ENCODE data around the gene TSC2.
"Not testable (repeated sequence)": the region's sequence is repeated elsewhere in the genome, so short reads cannot be mapped to it uniquely, and the experiment has no call there.

Gene TSC2

GRCh38 chr16:2115591-2115973 lies 67.8 kb downstream of the TSC2 start:
- Histone ChIP-seq H3K27ac (ENCODE audit: low read length) (no peak overlapping the region), H4K20me1 (ENCODE audit: insufficient read depth, low read length) (no peaks in the 10 kb centered on the region), H3K36me3 (replicated peaks; ENCODE audit: low read depth, low read length) (no peaks in the 10 kb centered on the region), H3K9me3 (ENCODE audit: insufficient read depth, low read length) (no peaks in the 10 kb centered on the region), H3K79me2 (ENCODE audit: low read length) (no peaks in the 10 kb centered on the region), H3K4me1 (ENCODE audit: low read length) (no peaks in the 10 kb centered on the region), H3K27me3 (ENCODE audit: low read depth, low read length) (no peaks in the 10 kb centered on the region), H3K4me3 (ENCODE audit: low read length) (no peak overlapping the region), H3K9ac (ENCODE audit: low read length) (no peak overlapping the region), H3K4me2 (ENCODE audit: low read length) (no peak overlapping the region), H2AFZ (ENCODE audit: low read depth, low read length) (no peak overlapping the region)
- TF ChIP-seq EZH2phosphoT487 (IDR thresholded peaks at IDR 0.05; ENCODE audit: low read depth) (no peak), CTCF (IDR thresholded peaks at IDR 0.05; ENCODE audit: low read depth, low read length) (no peak)

- not testable (repeated sequence) for H3K27me3 ChIP-seq (ENCODE audit: low read depth, low read length); H3K9ac ChIP-seq (ENCODE audit: low read length); H3K79me2 ChIP-seq (ENCODE audit: low read length); H3K4me1 ChIP-seq (ENCODE audit: low read length); H2AFZ ChIP-seq (ENCODE audit: low read depth, low read length); H3K9me3 ChIP-seq (ENCODE audit: insufficient read depth, low read length); H3K4me3 ChIP-seq (ENCODE audit: low read length); H4K20me1 ChIP-seq (ENCODE audit: insufficient read depth, low read length); H3K27ac ChIP-seq (ENCODE audit: low read length); H3K4me2 ChIP-seq (ENCODE audit: low read length); H3K36me3 ChIP-seq (replicated peaks; ENCODE audit: low read depth, low read length)
Measured at GRCh38 chr16:2116428-2116827, 68.6 kb downstream of the TSC2 start.

- not testable (repeated sequence) for H3K4me2 ChIP-seq (ENCODE audit: low read length); H3K36me3 ChIP-seq (replicated peaks; ENCODE audit: low read depth, low read length); H3K4me1 ChIP-seq (ENCODE audit: low read length); H4K20me1 ChIP-seq (ENCODE audit: insufficient read depth, low read length); H3K4me3 ChIP-seq (ENCODE audit: low read length); H2AFZ ChIP-seq (ENCODE audit: low read depth, low read length); H3K27ac ChIP-seq (ENCODE audit: low read length); H3K79me2 ChIP-seq (ENCODE audit: low read length); H3K9ac ChIP-seq (ENCODE audit: low read length); H3K27me3 ChIP-seq (ENCODE audit: low read depth, low read length); H3K9me3 ChIP-seq (ENCODE audit: insufficient read depth, low read length)
Measured at GRCh38 chr16:2117341-2117740, 69.6 kb downstream of the TSC2 start.

- H3K9me3 ChIP-seq (ENCODE audit: insufficient read depth, low read length); H3K4me1 ChIP-seq (ENCODE audit: low read length); H3K79me2 ChIP-seq (ENCODE audit: low read length); H3K36me3 ChIP-seq (replicated peaks; ENCODE audit: low read depth, low read length); H3K4me3 ChIP-seq (ENCODE audit: low read length); H3K27ac ChIP-seq (ENCODE audit: low read length); H3K9ac ChIP-seq (ENCODE audit: low read length); H4K20me1 ChIP-seq (ENCODE audit: insufficient read depth, low read length); H3K27me3 ChIP-seq (ENCODE audit: low read depth, low read length); H2AFZ ChIP-seq (ENCODE audit: low read depth, low read length); H3K4me2 ChIP-seq (ENCODE audit: low read length): not testable (repeated sequence)
Measured at GRCh38 chr16:2117960-2118722, 70.4 kb downstream of the TSC2 start.

GRCh38 chr16:2121325-2121724 lies 73.5 kb downstream of the TSC2 start:
- H3K79me2 ChIP-seq (ENCODE audit: low read length); H3K27me3 ChIP-seq (ENCODE audit: low read depth, low read length); H4K20me1 ChIP-seq (ENCODE audit: insufficient read depth, low read length); H3K9ac ChIP-seq (ENCODE audit: low read length); H3K4me3 ChIP-seq (ENCODE audit: low read length); H3K27ac ChIP-seq (ENCODE audit: low read length); H2AFZ ChIP-seq (ENCODE audit: low read depth, low read length); H3K4me1 ChIP-seq (ENCODE audit: low read length); H3K36me3 ChIP-seq (replicated peaks; ENCODE audit: low read depth, low read length); H3K9me3 ChIP-seq (ENCODE audit: insufficient read depth, low read length): not testable (repeated sequence)
- peak; percentile 50 for TF ChIP-seq CTCF (IDR thresholded peaks at IDR 0.05; ENCODE audit: low read depth, low read length)
- H3K4me2 ChIP-seq (ENCODE audit: low read length): peak overlapping the region; percentile 2; the same call in 1 of the 2 replicates

Data from OCI-LY3 (cell line).